H9 (cell line): ENCODE measurements around the gene PHOX2B. TPM values are rescaled to one million over a fixed set of nuclear protein-coding genes. Genes with fewer than 3 reads are reported as not detected.

ENCODE experiments used
- DNase-seq: peaks from one replicate; pipeline ENCODE4 v3.0.0-alpha.2; 2017
- H2AFZ ChIP-seq: one replicate; pipeline ENCODE4 v1.6.1; 2013; ENCODE audit warnings: mild to moderate bottlenecking, low read length, control low read depth, moderate library complexity
- H2AK5ac ChIP-seq: 2 replicates; pipeline ENCODE4 v1.6.1; 2013; ENCODE audit warnings: low read length, control low read depth, mixed read lengths; ENCODE audit not compliant: insufficient read length
- H2BK120ac ChIP-seq: one replicate; pipeline ENCODE4 v1.6.1; 2013; ENCODE audit warnings: low read depth, mild to moderate bottlenecking, low read length, control low read depth, inconsistent platforms; ENCODE audit not compliant: poor library complexity, severe bottlenecking
- H2BK12ac ChIP-seq: 2 replicates; pipeline ENCODE4 v1.6.1; 2013; ENCODE audit warnings: low read length, control low read depth, mixed read lengths, low read depth; ENCODE audit not compliant: insufficient read length
- H2BK15ac ChIP-seq: 2 replicates; pipeline ENCODE4 v1.6.1; 2013; ENCODE audit warnings: low read depth, low read length, control low read depth
- H2BK20ac ChIP-seq: one replicate; pipeline ENCODE4 v1.6.1; 2013; ENCODE audit warnings: low read depth, mild to moderate bottlenecking, low read length, control low read depth, inconsistent platforms; ENCODE audit not compliant: poor library complexity, severe bottlenecking
- H2BK5ac ChIP-seq: 2 replicates; pipeline ENCODE4 v1.6.1; 2013; ENCODE audit warnings: low read length, control low read depth, mixed read lengths; ENCODE audit not compliant: insufficient read length
- H3K14ac ChIP-seq: 2 replicates; pipeline ENCODE4 v1.6.1; 2013; ENCODE audit warnings: low read length, control low read depth; ENCODE audit not compliant: insufficient read depth
- H3K18ac ChIP-seq: 2 replicates; pipeline ENCODE4 v1.6.1; 2013; ENCODE audit warnings: low read depth, mild to moderate bottlenecking, mixed read lengths, low read length, control low read depth; ENCODE audit not compliant: insufficient read length
- H3K23ac ChIP-seq: 2 replicates; pipeline ENCODE4 v1.6.1; 2013; ENCODE audit warnings: low read length, control low read depth, mixed read lengths, low read depth; ENCODE audit not compliant: insufficient read length
- H3K23me2 ChIP-seq: 2 replicates; pipeline ENCODE4 v1.6.1; 2013; ENCODE audit warnings: low read depth, mild to moderate bottlenecking, mixed read lengths, low read length, control low read depth; ENCODE audit not compliant: insufficient read length, poor library complexity, severe bottlenecking
- H3K27ac ChIP-seq: 2 replicates; pipeline ENCODE4 v1.5.1; 2013; ENCODE audit warnings: low read length, control low read depth, mixed read lengths, low read depth; ENCODE audit not compliant: insufficient read length
- H3K27me3 ChIP-seq: 2 replicates; pipeline ENCODE4 v1.6.1; 2013; ENCODE audit warnings: low read length, control low read depth, inconsistent platforms; ENCODE audit not compliant: insufficient read depth
- H3K4ac ChIP-seq: 2 replicates; pipeline ENCODE4 v1.6.1; 2013; ENCODE audit warnings: low read depth, mild to moderate bottlenecking, control low read depth, inconsistent platforms, low read length, moderate library complexity
- H3K4me1 ChIP-seq: 2 replicates; pipeline ENCODE4 v1.6.1; 2013; ENCODE audit warnings: low read length, control low read depth, inconsistent platforms; ENCODE audit not compliant: insufficient read depth
- H3K4me2 ChIP-seq: 2 replicates; pipeline ENCODE4 v1.6.1; 2013; ENCODE audit warnings: low read length, control low read depth, mixed read lengths; ENCODE audit not compliant: insufficient read length, insufficient read depth
- H3K56ac ChIP-seq: 2 replicates; pipeline ENCODE4 v1.6.1; 2013; ENCODE audit warnings: low read depth, mild to moderate bottlenecking, mixed read lengths, low read length, control low read depth; ENCODE audit not compliant: insufficient read length
- H3K79me1 ChIP-seq: 2 replicates; pipeline ENCODE4 v1.6.1; 2013; ENCODE audit warnings: low read depth, mild to moderate bottlenecking, moderate library complexity, low read length, control low read depth, inconsistent platforms; ENCODE audit not compliant: insufficient read depth, poor library complexity, severe bottlenecking
- H3K79me2 ChIP-seq: 2 replicates; pipeline ENCODE4 v1.6.1; 2013; ENCODE audit warnings: low read length, control low read depth, inconsistent platforms; ENCODE audit not compliant: insufficient read depth
- H3K9ac ChIP-seq: 2 replicates; pipeline ENCODE4 v1.6.1; 2013; ENCODE audit warnings: low read length, control low read depth, mixed read lengths; ENCODE audit not compliant: insufficient read length; ENCODE audit errors: extremely low read depth
- H3K9me3 ChIP-seq: one replicate; pipeline ENCODE4 v1.6.1; 2013; ENCODE audit warnings: low read depth, low read length, inconsistent platforms; ENCODE audit not compliant: control insufficient read depth
- H3T11ph ChIP-seq: one replicate; pipeline ENCODE4 v1.6.1; 2013; ENCODE audit warnings: mild to moderate bottlenecking, low read length, control low read depth, inconsistent platforms
- H4K20me1 ChIP-seq: one replicate; pipeline ENCODE4 v1.6.1; 2013; ENCODE audit not compliant: control insufficient read depth, insufficient read length, insufficient read depth
- H4K5ac ChIP-seq: 2 replicates; pipeline ENCODE4 v1.6.1; 2013; ENCODE audit warnings: low read depth, mild to moderate bottlenecking, mixed read lengths, low read length, control low read depth; ENCODE audit not compliant: insufficient read length
- H4K8ac ChIP-seq: replicated peaks from 2 replicates; pipeline ENCODE4 v1.6.1; 2013; ENCODE audit warnings: low read length, control low read depth, mixed read lengths, low read depth; ENCODE audit not compliant: insufficient read length
- H4K91ac ChIP-seq: 2 replicates; pipeline ENCODE4 v1.6.1; 2013; ENCODE audit warnings: low read depth, mild to moderate bottlenecking, moderate library complexity, mixed read lengths, low read length, control low read depth; ENCODE audit not compliant: insufficient read length
- H3K27ac Mint-ChIP-seq, 3 experiments: 2 replicates in 2 of 3; 3 replicates in 1 of 3; pipeline ENCODE4 v1.8.0; 2020 to 2021; ENCODE audit warnings: mixed read lengths in 3 of 3, mild to moderate bottlenecking in 1 of 3, moderate library complexity in 1 of 3
- H3K27me3 Mint-ChIP-seq: 2 replicates; pipeline ENCODE4 v1.8.0; 2021; ENCODE audit warnings: low read depth, mild to moderate bottlenecking, moderate library complexity, mixed read lengths
- H3K36me3 Mint-ChIP-seq, 3 experiments: 2 replicates in 2 of 3; 3 replicates in 1 of 3; pipeline ENCODE4 v1.8.0; 2020 to 2021; ENCODE audit warnings: low read depth in 3 of 3, mixed read lengths in 3 of 3; ENCODE audit not compliant: insufficient read depth in 1 of 3
- H3K4me1 Mint-ChIP-seq, 2 experiments: 2 replicates each; pipeline ENCODE4 v1.8.0; 2020; ENCODE audit warnings: mixed read lengths in 2 of 2
- H3K4me3 Mint-ChIP-seq, 2 experiments: 2 replicates in 1 of 2; 3 replicates in 1 of 2; pipeline ENCODE4 v1.8.0; 2020 to 2021; ENCODE audit warnings: mild to moderate bottlenecking in 2 of 2, mixed read lengths in 2 of 2, moderate library complexity in 1 of 2
- H3K9me3 Mint-ChIP-seq, 2 experiments: 2 replicates in 1 of 2; 3 replicates in 1 of 2; pipeline ENCODE4 v1.8.0; 2020; ENCODE audit warnings: mild to moderate bottlenecking in 2 of 2, mixed read lengths in 2 of 2, moderate library complexity in 1 of 2
- WGBS: extraction: QIAGEN DNeasy Blood & Tissue Kit; methylation state at CpG from one replicate; pipeline ENCODE4 v1.1.7; 2013; ENCODE audit warnings: missing lambda C conversion rate, low lambda C conversion rate, mixed read lengths; ENCODE audit not compliant: insufficient read length; ENCODE audit errors: extremely low coverage; 5-methylcytosine and 5-hydroxymethylcytosine counted together
- total RNA-seq: library from RNA; stranded (reverse); gene quantifications from 2 replicates; pipeline ENCODE4 v1.2.1, GENCODE V29; 2021
- TF ChIP-seq, protein P1 (sequence below): fragments of 200-600 bp; sonication (generic); conservative IDR thresholded peaks from 3 replicates; pipeline ENCODE4 v1.8.0; 2021; ENCODE audit warnings: antibody characterized with exemption, mild to moderate bottlenecking

The PHOX2B gene
- total RNA-seq, 1 experiment from 2014 or later, result not detected

DNA sequence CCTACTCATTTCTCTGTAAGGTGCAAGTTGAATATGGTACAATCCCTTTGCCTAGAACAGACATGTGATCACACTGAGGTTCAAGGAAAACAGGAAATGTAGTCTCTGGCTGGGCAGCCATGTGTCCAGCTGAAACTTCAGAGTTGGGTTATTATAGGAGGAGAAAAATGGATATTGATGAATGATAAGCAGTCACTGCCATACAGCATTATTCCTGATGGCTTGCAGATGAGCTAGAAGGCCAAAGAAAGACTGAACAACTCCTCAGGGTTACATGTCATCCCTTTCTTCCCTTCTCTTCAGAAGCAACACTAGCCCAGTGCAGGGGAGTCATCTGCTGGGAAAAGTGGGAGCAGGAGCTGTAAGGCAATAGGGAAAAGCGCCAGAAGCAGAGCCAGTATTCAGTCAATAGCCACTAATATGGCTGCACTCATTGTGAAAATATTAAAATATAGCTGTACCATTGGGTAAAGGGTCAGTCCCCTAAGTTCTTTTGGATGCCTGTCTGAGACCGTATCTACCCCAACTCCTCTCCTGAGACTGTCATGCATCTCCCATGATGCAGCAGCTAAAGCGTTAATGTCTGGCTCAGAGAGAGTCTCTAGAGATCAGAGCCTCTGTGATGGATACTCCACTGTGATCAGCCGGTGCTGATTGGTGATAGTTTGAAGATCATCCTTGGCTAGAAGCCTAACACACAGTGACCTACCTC lies 20.5 kb downstream of the PHOX2B start:
- Histone ChIP-seq H2BK12ac (no peak overlapping the region), H3K79me1 (no peaks in the 10 kb centered on the region), H4K20me1 (no peaks in the 10 kb centered on the region), H4K5ac (no peak overlapping the region), H3K4me1 (no peaks in the 10 kb centered on the region), H3K23ac (no peak overlapping the region), H2BK20ac (no peak overlapping the region), H2BK5ac (no peak overlapping the region), H3K18ac (no peak overlapping the region), H3K79me2 (no peaks in the 10 kb centered on the region), H4K91ac (no peak overlapping the region), H3K9me3 (no peaks in the 10 kb centered on the region), H3K23me2 (no peaks in the 10 kb centered on the region), H2BK120ac (no peak overlapping the region), H3K4ac (no peak overlapping the region), H3K56ac (no peak overlapping the region), H3K9ac (no peak overlapping the region), H2AFZ (no peak overlapping the region), H3T11ph (no peak overlapping the region), H3K14ac (no peak overlapping the region), H2BK15ac (no peak overlapping the region), H3K27me3 (no peaks in the 10 kb centered on the region; the same call in 1 of the 2 replicates), H2AK5ac (no peak overlapping the region), H3K4me2 (no peak overlapping the region), H3K27ac (no peak overlapping the region), H4K8ac (no peak overlapping the region)
- Mint-ChIP-seq H3K27me3 (peaks cover 83% of the 10 kb centered on the region), H3K4me1 (no peaks in the 10 kb centered on the region), H3K4me3 (no peak overlapping the region), H3K9me3 (peaks cover 5 to 6% of the 10 kb centered on the region in 2 experiments), H3K36me3 (no peaks in the 10 kb centered on the region), H3K27ac (no peak overlapping the region; a peak in 1 of 7 replicates)
- WGBS, result no CpG with 5 or more reads among the region's 4 CpGs
- DNase-seq, result no peak
- TF ChIP-seq, protein P1, sequence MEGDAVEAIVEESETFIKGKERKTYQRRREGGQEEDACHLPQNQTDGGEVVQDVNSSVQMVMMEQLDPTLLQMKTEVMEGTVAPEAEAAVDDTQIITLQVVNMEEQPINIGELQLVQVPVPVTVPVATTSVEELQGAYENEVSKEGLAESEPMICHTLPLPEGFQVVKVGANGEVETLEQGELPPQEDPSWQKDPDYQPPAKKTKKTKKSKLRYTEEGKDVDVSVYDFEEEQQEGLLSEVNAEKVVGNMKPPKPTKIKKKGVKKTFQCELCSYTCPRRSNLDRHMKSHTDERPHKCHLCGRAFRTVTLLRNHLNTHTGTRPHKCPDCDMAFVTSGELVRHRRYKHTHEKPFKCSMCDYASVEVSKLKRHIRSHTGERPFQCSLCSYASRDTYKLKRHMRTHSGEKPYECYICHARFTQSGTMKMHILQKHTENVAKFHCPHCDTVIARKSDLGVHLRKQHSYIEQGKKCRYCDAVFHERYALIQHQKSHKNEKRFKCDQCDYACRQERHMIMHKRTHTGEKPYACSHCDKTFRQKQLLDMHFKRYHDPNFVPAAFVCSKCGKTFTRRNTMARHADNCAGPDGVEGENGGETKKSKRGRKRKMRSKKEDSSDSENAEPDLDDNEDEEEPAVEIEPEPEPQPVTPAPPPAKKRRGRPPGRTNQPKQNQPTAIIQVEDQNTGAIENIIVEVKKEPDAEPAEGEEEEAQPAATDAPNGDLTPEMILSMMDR, result no peak
